ENCODE data around the gene RAD50.

RAD50 gene

DNA sequence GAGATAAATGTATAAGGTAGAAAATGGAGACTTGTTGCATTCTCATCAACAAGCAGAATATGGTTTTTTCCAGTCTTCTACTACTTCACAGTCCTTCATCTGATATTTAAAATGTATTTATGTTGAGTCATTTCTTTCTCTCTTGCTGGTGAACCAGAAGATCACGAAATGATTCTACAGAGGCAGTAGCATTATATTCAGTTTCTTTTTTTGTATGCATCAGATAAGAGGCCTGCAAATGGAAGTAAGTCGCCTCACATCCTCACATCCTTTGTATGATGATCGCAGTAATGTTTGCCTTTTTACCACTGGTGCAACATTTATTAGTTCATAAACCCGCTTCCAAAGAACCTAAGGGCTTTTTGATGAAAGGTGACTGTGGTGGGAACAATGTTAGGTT, 79.1 kb downstream of the RAD50 start:
- no peak for FAIRE-seq

DNA sequence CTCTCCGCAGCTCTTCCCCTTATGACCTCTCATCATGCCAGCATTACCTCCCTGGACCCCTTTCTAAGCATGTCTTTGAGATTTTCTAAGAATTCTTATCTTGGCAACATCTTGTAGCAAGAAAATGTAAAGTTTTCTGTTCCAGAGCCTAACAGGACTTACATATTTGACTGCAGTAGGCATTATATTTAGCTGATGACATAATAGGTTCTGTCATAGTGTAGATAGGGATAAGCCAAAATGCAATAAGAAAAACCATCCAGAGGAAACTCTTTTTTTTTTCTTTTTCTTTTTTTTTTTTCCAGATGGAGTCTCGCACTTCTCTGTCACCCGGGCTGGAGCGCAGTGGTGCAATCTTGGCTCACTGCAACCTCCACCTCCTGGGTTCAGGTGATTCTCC, 80.5 kb downstream of the RAD50 start:
- FAIRE-seq = no peak

DNA sequence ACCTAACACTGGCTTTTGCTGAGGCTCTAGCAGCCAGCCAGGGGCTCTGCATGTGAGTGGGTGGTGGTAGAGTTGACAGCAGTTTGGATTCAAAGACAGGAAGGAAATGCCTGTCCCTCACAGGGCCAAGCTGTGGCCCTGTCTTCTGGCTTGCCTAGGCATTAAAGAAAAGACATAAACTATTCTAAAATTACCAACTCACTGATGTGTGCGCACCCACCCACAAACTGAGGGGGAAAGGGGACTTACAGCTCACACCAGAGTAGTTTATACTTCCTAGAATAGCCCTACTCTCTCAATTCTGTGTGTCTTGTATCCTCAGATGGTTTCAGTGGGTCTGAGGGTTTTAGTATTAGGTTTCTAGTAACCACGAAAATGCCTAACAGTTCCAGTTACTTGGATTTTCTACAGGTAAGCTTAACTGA, 82.9 kb downstream of the RAD50 start:
- no peak for FAIRE-seq

DNA sequence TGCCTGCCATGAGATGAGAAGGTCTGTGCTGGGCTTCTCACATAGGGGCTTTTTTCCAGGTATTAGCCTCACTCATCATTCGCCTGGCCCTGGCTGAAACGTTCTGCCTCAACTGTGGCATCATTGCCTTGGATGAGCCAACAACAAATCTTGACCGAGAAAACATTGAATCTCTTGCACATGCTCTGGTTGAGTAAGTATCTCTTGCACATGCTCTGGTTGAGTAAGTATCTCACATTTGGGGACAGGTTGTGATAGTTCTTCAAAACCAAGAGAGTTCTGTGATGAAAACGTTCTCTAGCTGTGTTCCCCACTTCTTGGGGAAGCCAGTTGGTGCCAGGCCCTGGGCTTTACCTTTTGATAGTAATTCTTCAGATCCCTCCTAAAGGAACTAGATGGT, 83.8 kb downstream of the RAD50 start:
- FAIRE-seq = no peak

DNA sequence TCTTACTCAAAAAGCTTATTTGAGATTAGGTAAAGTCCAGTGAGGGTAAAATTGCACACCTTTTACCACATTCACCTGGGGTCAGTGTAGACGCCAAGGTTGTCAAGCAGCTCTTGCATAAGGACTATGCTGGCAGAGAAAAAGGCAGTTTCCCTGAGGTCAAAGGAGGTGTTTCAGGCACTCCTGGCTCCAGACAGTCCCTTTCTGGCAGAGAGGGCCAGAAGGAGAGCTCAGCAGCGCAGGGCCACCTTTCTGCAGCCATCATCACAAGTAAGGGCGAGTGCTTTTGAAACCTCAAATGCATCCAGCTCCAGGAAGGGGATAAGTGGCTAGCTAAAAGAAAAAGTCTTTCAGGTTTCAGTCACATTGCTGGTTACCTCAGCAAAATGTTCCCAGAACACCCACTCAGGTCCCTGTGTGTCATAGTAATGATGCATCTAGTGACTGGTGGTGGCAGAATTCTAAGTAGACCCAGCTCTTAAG, 84.5 kb downstream of the RAD50 start:
- no peak for FAIRE-seq

DNA sequence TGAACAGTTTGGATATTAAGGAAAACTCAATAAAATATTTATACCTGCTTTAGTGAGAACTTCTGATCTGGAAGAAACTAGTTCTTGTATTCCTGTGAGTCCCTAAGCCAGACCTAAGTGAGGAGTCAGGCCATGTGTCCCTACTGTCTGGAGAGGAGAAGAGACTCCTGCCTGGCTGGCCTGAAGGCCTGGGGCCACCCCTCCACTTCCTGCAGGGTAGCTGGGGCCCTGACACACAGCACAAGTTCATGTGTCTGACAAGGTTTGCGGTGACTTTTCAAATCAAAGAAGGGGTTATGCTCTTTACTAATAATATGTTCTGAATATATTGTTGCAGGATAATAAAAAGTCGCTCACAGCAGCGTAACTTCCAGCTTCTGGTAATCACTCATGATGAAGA, 85.1 kb downstream of the RAD50 start:
- FAIRE-seq = no peak

DNA sequence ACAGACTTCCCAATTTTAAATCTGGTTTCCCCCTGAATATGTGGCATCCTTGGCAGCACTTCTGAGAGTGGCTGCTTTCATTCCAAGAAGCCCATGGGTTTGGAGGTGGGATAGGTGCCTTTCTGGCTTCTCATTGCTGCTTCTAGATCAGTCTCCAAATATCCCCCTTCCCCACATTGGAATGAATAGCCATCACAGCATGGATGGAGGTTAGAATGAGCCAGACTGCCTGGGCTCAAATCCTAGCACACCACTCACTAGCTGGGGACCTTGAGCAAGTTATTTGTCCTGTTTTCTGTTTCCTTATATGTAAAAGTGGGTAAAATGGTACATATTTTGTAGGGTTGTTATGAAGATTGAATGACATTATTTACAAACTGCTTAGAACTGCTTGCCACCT, 87.4 kb downstream of the RAD50 start:
- FAIRE-seq = no peak

DNA sequence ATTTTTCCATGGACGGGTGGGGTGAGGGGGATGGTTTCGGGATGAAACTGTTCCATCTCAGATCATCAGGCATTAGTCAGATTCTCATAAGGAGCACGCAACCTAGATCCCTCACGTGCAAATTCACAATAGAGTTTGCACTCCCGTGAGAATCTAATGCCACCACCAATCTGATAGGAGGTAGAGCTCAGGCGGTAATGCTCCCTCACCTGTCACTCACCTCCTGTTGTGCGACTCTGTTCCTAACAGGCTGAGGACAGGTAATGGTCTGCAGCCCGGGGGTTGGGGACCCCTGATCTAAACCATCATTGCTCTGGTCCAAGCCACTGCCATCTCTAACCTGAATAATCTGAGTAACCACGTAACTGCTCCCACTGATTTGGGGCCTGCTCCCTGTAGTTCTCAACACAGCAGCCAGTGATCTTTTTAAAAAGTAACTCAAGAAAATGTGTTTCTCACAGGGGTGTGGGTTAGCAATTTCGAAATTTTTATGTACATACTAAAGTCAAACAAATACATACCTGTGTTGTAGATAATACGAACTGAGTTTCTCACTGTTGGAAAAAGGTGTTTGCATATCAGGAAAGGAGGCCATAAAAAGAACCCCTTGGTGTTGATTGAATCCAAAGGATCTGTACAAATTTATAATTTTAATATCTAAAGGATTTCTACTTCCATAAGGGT, 89.9 kb downstream of the RAD50 start:
- no peak for FAIRE-seq

DNA sequence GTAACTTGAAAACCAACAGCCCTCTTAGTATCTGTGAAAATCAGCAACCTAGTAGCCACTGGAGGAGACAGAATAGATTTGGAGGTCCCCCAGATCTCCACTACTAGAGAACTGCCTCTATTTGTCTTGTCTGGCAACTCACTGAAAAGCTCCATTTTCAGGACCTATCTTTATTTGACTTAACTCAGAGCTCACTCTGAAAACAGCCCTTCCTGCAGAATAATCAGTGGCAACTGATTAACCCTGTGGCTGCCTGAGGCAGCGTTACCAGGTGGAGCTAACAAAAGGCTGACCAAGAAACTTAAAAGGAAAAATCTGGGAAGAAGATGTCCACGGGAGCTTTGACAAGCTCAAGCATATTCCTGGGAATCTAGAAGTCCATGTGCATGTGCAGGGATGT, 90.7 kb downstream of the RAD50 start:
- FAIRE-seq = no peak

DNA sequence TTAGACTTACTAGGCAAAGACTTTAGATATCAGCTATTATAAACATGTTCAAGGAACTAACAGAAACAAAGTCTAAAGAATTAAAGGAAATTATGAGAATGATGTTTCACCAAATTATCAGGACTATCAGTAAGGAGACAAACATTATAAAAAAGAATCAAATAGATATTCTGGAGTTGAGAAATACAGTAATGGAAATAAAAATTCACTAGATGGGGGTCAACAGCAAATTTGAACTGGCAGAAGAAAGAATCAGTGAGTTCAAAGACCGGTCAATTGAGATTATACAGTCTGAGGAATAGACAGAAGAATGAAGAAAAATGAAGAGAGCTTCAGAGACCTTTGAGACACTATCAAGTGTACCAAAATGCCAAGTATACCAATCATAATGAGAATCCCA, 91.6 kb downstream of the RAD50 start:
- FAIRE-seq = no peak

DNA sequence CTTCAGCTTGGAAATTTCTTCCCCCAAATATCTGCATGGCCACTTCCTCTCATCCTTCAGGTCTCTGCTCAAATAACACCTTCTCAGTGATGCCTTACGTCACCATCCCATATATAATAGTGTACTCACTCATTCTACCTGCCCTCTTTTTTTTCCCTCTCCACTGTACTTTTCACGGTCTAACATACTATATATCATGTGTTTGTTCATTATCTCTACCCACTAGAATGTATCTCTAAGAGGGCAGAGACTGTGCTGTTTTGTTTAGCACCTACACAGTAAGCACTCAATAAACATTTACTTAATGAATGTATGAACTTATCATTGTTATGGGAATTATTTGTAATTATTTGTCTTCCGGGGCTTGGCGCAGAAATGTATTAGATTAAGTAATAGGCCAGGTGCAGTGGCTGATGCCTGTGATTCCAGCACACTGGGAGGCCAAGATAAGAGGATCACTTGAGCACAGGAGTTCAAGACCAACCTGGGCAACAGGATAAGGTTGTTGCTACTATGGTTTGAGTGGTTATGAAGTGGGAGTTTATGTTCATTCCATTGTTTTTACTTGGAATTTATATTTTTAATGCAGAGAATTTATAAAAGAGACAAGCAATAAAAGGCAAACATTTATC, 95.2 kb downstream of the RAD50 start:
- FAIRE-seq = no peak

DNA sequence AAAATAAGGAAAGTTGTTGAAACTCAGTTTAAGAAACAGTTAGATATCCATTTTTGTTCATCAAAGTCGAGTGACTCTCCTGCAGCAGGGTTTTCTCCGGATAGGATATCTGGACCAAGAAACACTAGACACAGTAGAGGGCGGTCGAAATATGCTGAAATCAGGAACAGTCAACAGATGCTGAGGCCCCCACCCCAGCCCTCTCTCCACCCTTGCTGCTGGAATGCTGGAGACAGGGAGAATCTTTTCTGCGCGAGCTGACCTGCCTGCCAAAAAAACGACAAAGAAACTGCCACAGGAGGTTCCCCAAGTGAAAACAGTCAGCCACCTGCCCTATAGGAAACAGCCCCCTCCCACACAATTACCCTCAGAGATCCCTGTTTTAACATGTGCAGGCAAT, 96.9 kb downstream of the RAD50 start:
- no peak for FAIRE-seq

DNA sequence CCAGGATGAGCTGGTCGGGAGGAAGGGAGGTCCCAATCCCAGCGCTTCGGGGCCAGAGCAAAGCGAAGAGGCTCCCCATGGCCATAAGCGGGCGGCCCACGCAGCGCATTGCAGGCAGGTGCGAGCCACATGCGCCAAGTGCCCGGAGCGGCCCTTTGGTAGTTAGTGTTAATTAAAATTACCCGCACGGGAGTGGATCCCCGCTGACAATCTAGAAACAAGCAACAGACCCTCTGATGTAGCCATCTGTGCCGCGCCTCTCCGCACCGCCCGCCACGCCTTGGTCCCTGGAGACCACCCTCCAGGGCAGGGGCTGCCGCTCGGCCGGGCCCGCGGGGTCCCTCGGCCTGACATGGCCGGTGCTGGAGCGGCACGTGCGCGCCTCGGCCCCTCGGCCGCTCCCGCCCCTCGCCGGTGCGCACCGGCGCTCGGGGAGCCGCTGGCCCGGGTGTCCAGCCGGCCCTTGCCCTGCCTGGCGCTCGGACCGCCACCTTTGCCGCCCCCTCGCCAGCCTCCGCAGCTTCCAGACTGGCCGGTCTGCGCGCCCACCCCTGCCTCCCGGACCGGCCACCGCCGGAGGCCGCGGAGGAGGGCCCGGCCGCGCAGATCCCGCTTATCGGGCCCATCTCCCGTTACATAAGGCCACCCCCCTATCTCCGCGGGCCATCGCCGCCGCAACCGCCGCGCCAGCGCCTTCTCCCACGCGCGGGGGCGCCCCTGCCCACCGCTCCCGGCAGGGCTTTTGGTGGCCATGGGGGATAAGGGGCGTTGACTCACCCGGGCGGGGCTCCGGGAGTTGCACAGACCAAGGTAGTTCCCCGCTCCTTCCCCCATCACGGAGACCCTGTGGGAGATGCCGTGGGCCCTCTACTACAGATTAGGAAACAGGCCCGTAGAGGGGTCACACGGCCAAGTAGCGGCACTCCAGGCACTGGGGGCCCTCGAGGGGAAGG, 99.3 kb downstream of the RAD50 start:
- FAIRE-seq = no peak

DNA sequence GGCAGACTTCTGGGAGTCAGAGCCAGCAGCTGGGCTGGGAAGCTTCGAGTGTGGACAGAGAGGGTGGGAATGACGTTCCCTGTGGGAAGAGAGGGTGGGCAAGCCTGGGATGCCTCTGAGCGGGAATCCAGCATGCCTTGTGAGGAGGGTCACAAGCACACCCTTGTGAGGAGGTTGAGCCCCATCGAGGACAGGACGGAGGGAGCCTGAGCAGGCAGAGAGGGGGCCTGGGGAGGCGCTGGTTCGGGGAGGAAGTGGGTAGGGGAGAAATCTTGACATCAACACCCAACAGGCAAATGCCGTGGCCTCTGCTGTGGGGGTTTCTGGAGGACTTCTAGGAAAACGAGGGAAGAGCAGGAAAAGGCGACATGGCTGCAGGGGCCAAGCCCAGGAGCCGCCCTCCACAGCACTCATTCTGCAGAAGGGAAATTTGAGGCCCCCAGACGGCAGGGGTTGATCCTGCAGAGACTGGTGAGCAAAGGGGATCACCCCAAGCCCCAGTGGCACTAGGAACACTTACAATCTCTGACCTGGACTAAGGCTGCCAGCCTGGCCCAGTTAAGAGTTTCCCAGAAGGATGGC, 100.1 kb downstream of the RAD50 start:
- no peak for FAIRE-seq

DNA sequence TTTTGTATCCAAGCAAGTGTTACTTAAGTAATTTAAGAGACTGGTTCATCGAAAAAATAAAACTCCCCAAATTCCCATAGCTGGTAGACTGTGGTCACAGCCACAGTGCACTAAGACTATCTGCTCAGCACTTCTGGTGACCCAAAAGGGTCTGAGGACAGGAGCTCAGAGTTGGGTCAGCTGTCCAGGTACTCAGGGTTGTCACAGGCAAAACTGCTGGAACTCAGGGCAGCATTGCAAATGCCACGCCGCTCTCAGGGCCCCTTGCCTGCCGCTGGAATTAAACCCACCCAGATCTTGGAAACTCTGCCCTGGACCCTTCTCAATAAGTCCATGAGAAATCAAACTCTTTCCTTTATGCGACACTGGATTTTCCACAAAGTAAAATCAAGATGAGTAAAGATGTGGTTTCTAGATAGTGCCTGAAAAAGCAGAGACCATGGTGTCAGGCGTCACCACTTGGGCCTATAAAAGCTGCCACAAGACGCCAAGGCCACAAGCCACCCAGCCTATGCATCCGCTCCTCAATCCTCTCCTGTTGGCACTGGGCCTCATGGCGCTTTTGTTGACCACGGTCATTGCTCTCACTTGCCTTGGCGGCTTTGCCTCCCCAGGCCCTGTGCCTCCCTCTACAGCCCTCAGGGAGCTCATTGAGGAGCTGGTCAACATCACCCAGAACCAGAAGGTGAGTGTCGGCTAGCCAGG, 101.1 kb downstream of the RAD50 start, which contains the start of gene IL13:
TSS of gene IL13 (plus strand) at position 498 of the 705 bp plus-strand sequence. CDS start at position 512, 14 bp downstream.
- FAIRE-seq = no peak

DNA sequence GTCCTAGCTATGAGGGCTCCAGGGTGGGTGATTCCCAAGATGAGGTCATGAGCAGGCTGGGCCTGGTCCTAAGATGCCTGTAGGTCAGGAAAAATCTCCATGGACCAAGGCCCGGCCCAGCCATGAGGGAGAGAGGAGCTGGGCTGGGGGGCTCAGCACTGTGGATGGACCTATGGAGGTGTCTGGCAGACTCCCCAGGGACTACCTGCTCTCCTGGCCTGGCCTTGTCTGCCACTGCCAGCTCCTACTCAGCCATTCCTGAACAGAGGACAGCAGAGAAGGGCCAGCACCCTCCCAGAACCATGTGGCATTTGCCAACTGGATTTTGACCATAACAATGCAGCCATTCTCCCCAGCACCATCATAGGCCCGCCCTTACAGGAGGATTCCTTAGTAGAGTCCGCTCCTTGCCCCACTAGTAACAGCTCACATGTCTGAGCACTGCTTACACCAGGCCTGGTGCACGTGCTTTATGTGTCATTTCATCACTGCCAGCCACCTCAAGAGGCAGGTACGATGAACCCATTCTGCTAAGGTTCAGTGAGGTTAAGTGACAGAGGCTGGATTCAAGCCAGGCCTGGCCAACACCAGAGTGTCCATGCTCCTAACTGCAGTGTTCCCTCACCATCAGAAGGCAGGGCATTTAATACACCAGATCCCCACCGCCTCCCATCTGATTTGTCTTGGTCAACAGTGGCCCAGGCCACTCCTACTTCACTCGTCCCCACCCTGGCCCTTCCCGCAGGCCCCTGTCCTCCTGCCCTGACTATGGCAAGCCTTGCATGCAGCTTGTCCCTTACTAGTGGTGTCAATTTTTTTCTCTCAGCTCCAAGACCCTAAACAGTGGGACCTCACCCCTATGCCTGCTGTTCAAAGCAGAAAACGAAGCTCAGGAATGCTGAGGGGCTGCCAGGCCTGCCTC, 101.9 kb downstream of the RAD50 start:
- FAIRE-seq = no peak

DNA sequence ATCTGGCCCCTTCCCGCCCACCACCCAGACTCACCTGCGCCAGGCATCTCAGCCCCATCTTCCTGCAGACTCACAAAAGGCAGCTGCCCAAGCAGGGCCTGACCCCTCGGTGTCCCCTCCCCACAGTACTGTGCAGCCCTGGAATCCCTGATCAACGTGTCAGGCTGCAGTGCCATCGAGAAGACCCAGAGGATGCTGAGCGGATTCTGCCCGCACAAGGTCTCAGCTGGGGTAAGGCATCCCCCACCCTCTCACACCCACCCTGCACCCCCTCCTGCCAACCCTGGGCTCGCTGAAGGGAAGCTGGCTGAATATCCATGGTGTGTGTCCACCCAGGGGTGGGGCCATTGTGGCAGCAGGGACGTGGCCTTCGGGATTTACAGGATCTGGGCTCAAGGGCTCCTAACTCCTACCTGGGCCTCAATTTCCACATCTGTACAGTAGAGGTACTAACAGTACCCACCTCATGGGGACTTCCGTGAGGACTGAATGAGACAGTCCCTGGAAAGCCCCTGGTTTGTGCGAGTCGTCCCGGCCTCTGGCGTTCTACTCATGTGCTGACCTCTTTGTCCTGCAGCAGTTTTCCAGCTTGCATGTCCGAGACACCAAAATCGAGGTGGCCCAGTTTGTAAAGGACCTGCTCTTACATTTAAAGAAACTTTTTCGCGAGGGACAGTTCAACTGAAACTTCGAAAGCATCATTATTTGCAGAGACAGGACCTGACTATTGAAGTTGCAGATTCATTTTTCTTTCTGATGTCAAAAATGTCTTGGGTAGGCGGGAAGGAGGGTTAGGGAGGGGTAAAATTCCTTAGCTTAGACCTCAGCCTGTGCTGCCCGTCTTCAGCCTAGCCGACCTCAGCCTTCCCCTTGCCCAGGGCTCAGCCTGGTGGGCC, 103.1 kb downstream of the RAD50 start:
- no peak for FAIRE-seq

DNA sequence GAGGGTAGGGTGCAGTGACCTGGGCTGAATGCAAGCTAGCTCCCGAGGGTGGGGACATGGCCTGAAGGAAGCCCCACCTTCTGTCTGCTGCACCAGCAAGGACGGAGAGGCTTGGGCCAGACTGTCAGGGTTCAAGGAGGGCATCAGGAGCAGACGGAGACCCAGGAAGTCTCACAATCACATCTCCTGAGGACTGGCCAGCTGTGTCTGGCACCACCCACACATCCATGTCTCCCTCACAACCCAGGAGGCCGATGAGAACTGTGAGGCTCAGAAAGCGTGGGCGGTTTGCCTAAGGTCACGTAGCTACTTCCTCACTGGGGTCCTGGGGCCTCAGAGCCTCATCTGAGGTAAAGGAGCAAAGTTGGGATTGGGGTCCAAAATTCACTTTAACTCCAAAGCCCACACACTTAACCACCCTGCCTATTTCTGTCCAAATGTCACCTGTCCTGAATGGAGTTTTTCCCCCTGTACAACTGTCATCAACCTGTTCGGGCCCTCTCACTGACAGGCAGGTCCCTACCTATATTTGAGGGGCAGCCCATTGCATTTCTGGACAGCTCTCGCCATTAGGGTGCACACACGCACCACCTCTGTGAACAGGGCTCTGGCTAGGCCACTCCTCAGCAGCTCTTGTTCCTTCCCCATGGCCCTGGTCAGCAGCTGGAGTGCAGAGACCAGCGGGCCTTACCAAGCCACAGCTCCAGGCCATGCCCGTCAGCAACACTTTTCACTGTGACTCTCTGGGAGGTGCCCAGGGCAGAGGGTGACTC, 104.6 kb downstream of the RAD50 start:
- FAIRE-seq = no peak

DNA sequence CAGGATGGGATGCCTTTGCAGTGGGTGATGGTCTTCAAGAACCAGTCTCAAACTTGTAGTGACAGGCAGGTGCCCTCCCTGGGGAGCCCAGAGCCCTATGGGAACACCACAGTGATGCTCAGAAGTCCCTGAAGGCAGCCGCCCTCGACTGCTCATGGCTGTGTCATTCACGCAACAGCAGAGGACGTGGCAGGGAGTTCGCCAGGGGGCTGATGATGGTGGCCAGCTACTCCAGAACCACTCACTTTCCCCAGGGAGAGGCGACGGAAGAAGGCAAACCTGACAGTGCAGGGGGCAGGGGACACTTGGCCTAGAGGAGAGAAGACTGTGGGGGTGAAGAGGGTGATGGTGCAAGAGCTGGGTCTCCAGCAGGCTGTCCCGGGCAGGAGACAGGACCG, 105.2 kb downstream of the RAD50 start:
- FAIRE-seq = no peak

Measured in G401.6 (cell line).